Measurements from ENCODE around the gene KHK.
"Not testable (repeated sequence)": the region's sequence is repeated elsewhere in the genome, so short reads cannot be mapped to it uniquely, and the experiment has no call there.

The KHK gene

DNA sequence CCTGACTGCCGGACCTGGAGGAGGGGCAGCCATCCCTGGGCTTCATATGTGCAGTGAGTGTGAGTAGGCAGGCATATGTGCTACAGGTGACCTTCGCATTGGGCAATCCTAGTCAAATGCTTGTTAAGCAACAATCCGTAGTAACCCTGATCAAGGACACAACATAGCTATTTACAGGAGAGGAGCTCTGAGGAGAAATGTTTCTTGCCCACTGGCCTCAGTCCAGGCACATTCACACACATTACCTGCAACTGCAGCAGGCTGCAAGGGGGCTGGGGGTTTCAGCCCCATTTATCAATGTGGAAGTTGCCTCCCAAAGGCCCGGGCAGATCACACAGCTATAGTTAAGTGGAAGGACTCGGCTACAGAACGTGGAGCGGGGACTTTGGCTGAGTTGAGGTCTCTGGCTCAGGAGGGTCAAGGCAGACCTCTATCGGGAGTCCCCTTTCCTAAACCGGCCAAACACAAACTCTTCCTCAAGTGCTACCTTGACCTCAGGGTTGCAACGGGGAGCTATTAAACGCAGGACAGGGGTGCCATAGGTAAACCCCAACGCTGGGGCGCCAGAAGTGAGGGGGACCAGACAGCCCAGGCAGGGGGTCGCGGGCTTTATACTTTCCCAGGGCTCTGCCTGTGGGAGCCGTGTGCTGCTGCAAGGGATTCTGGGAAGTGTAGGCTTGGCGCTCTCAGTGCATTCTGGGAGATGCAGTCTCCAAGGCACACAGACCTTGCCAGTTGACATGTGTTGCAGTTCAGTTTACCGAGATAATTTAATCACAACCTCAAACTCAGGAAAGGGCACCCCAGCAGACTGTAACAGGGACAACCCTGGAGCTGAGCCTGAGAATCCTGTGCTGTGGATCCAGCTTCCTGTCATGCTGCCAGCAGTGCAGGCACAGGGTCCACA, 9.4 kb downstream of the KHK start:
- no peak for DNase-seq (ENCODE audit: low read depth in 2 of 2)

DNA sequence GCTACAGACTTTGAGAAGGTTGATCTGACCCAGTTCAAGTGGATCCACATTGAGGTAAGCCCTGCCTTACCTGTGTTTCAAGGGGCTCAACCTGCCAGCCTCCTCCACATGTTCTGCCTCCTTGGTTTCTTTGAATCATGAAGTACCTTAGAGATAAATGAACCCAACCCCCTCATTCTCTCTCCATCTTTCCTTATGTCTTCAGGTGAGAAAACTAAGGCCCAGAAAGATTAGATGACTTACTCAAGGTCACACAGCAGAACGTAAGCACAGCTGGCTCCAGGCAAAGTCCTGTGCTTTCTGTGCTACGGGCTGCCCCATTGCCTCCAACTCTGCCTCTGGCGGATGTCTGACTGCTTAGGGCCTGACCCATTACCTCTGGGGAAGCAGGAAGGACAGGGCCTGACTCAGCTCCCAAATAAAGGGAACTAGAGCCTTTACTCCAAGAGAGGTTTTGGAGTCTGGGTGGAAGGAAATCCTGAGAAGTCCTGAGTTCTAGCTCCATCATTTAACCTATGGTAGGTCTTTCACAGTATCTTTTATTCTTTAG, 10.3 kb downstream of the KHK start:
- DNase-seq (ENCODE audit: low read depth in 2 of 2): no peak

DNA sequence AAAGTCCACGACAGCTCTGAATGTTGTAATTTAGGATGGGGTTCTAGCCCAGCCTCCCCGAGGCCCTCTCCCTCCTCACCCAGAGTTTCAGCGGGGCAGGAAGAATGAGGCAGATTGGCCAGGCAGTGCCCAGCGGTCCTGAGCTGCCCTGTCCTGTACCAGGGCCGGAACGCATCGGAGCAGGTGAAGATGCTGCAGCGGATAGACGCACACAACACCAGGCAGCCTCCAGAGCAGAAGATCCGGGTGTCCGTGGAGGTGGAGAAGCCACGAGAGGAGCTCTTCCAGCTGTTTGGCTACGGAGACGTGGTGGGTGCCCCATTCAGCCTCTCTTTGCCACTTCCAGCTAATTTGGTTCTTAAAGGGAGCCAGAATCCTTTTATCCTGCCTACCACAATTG, 10.8 kb downstream of the KHK start:
- DNase-seq (ENCODE audit: low read depth in 2 of 2): no peak

DNA sequence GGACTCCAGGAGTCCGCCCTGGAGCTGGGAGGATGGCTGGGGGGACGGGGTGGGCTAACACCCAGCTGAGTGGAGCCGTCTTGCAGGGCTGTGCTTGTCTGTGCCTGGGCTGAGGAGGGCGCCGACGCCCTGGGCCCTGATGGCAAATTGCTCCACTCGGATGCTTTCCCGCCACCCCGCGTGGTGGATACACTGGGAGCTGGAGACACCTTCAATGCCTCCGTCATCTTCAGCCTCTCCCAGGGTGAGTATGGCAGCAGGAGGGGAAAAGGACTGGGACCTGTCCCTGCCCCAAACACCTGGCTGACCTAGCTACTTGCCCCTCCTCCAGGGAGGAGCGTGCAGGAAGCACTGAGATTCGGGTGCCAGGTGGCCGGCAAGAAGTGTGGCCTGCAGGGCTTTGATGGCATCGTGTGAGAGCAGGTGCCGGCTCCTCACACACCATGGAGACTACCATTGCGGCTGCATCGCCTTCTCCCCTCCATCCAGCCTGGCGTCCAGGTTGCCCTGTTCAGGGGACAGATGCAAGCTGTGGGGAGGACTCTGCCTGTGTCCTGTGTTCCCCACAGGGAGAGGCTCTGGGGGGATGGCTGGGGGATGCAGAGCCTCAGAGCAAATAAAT, 12.9 kb downstream of the KHK start:
- DNase-seq (ENCODE audit: low read depth in 2 of 2): no peak

DNA sequence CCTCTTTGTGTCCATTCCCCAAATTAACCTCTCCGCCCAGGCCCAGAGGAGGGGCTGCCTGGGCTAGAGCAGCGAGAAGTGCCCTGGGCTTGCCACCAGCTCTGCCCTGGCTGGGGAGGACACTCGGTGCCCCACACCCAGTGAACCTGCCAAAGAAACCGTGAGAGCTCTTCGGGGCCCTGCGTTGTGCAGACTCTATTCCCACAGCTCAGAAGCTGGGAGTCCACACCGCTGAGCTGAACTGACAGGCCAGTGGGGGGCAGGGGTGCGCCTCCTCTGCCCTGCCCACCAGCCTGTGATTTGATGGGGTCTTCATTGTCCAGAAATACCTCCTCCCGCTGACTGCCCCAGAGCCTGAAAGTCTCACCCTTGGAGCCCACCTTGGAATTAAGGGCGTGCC, 13.5 kb downstream of the KHK start:
- no peak for DNase-seq (ENCODE audit: low read depth in 2 of 2)

DNA sequence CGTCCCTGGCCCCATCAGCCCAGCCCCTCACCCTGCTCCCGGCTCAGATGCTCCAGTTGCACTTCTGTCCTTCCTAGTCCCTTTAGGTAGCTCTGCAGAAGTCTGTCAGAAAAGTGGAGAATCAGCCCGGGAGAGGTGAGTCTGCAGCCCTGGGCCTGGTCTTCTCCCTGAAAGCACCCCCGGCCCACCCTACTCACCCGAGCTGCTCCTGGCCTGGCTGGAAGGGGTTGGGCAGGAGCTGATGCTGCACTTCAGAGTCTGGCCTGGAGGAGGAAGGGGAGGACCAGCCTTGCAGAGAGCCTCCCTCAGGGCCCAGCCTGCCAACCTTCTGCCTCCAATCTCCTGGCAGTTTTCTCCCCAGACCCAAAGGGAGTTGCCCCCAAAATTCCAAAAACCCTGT, 15.8 kb downstream of the KHK start:
- DNase-seq (ENCODE audit: low read depth in 2 of 2): no peak

DNA sequence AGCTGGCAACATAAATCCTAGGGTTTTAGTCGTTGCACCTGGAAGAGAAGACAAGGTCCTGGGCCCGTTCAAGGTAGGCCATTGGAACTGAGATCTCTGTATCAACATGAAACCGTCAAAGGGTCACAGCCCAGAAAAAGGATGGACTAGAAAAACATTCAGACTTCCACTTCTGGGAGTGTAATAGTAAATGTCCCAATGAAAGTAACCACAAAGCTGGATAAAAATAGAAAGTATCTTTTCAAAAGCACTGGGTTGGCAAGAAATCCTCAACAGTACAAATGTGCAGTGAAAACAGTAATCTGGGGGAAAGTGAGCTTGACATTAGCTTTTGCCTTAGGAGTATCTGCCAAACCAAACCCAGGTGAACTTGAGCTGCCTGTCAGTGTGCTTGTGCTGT, 19.4 kb downstream of the KHK start:
- no peak for DNase-seq (ENCODE audit: low read depth in 2 of 2)

DNA sequence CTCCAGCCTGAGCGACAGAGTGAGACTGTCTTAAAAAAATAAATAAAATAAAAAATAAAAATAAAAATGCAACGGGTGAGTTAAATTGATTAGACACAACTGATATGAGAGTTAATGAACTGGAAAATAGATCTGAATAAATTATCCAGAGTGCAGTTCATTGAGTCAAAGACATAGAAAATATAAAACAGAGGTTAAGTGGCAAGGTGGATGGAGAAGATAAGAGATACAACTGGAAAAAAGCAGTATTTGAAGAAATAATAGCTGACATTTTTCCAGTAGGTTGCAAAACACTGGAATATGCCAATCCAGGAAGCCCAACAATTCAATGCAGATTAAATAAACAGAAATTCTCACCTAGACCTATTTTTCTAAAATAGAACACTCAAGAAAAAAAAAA, 21.6 kb downstream of the KHK start:
- DNase-seq (ENCODE audit: low read depth in 2 of 2): no peak

DNA sequence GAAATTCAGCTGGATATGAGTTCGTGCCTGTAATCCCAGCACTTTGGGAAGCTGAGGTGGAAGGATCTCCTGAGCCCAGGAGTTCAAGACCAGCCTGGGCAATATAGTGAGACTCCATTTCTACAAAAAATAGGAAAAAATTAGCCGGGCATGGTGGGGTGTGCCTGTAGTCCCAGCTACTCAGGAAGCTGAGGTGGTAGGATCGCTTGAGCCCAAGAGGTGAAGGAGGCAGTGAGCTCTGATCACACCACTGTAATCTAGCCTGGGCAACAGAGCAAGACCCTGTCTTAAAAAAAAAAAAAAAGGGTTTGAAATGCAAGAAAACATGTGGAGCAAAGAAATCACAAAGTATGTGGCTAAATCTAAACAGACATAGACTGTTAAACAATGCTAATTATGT, 22.5 kb downstream of the KHK start:
- no peak for DNase-seq (ENCODE audit: low read depth in 2 of 2)

DNA sequence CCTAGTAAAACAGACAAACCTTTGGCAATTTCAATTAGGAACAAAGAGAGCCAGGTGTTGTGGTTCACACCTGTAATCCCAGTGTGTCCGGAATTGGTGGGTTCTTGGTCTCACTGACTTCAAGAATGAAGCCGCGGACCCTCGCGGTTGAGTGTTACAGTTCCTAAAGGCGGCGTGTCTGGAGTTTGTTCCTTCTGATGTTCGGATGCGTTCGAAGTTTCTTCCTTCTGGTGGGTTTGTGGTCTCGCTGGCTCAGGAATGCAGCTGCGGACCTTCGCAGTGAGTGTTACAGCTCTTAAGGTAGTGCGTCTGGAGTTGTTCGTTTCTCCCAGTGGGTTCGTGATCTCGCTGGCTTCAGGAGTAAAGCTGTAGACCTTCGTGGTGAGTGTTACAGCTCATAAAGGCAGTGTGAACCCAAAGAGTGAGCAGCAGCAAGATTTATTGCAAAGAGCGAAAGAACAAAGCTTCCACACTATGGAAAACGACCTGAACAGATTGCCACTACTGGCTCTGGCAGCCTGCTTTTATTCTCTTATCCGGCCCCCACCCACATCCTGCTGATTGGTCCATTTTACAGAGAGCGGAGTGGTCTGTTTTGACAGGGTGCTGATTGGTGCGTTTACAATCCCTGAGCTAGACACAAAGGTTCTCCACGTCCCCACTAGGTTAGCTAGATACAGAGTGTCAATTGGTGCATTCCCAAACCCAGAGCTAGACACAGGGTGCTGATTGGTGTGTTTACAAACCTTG, 24.2 kb downstream of the KHK start:
- not testable (repeated sequence) for DNase-seq (ENCODE audit: low read depth in 2 of 2)

DNA sequence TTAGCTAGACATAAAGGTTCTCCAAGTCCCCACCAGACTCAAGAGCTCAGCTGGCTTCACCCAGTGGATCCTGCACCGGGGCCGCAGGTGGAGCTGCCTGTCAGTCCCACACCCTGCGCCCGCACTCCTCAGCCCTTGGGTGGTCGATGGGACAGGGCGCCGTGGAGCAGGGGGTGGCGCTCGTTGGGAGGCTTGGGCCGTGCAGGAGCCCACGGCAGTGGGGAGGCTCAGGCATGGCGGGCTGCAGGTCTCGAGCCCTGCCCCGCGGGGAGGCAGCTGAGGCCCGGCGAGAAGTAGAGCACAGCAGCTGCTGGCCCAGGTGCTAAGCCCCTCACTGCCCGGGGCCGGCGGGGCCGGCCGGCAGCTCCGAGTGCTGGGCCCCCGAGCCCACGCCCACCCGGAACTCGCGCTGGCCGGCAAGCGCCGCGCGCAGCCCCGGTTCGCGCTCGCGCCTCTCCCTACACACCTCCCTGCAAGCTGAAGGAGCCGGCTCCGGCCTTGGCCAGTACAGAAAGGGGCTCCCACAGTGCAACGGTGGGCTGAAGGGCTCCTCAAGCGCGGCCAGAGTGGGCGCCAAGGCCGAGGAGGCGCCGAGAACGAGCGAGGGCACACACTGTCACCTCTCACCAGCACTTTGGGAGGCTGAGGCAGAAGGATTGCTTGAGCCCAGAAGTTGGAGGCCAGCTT, 25.0 kb downstream of the KHK start:
- DNase-seq (ENCODE audit: low read depth in 2 of 2): not testable (repeated sequence)

DNA sequence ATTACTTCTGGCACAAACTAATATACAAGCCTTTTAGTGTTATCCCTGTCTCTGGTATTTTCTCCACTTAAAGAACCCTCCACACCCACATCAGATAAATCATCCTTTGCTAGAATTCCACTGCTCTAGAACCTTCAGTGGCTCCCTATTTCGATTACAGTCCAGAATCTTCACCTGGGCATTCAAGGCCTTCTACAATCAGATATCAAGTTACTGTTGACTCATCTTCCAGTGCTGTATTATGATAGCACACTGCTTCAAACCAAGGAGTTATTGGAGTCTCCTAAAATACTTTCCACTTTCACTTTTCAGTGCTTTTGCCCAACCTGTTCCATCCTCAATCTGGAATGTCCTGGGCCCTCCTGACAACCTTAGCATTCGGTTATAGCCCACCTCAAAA, 28.9 kb downstream of the KHK start:
- DNase-seq (ENCODE audit: low read depth in 2 of 2): no peak

DNA sequence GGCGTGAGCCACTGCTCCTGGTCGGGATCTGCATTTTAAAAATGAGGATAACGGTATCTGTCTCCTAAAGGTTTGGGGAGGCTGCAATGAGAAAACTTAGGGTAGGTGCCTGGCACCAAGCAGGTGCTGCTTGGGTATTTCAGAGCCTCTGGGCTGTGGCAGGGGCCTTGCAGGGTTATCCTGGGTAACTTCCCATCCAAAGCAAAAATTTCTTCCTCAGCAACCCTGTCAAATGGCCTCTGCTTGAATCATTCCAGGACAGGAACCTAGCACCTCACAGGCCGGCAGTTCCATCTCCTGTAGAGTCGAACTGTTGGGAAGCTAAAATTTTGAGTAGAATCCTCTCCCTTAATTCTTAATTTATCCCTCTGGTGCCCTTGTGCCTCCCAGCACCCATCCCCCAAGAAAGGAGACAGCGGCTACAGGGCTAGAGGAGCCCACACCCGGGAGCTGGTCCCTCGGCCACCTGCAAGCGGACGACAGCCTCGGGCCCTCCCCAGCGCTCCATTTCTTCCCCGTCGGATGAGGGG, 31.5 kb downstream of the KHK start:
- DNase-seq (ENCODE audit: low read depth in 2 of 2): no peak

DNA sequence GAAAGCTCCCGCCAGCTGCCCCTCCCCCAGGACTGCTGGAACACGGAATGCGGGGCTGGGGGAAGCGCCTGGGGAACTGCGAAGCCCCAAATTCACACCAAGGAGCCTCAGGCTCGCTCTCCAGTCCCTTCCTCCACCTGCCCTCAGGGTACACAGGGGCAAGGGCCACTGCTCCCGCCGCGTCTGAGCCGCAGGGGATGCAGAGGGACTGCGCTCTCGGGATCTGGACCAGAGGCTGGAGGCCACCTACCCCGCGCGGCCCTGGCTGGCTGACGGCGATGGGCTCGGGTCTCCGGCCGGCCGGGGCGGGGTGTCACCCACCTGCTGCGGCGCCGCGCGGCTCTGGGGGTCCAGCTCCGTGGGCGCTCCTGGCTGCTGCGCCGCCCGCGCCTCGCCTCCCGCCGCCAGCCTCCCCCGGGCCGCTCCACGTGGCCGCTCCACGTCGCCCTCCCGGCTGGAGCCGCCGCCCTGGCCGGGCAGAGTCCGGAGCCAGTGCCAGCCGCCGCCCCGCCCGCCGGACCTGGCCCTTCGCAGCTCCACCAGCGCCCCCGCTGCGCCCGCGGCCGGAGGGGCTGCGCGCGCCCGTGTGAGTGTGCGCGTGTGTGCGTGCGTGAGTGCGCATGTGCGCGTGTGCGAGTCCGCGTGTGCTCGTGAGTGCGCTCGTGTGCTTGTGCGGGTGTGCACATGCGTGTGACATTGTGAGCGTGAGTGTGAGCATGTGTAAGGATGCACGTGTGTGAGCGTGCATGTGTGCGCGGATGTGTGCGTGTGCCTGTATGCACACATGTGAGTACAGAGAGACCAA, 32.2 kb downstream of the KHK start, which contains the start of gene CGREF1:
TSS of gene CGREF1 (minus strand) at position 604 of the 805 bp plus-strand sequence. CDS start 14,762 bp downstream, outside the sequence.
- no peak for DNase-seq (ENCODE audit: low read depth in 2 of 2)

DNA sequence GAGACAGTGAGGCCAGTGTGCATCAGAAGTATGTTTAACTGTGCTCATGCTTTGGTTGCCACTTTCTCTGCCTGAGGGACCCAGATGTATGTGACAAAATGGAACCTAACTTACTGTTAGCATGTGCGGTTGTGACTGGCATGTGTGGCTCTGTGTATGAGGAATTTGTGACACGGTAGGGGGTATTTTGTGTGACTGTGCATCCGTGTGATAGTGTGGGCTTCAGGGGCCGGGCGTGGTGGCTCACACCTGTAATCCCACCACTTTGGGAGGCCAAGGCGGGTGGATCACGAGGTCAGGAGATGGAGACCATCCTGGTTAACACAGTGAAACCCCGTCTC, 32.7 kb downstream of the KHK start:
- not testable (repeated sequence) for DNase-seq (ENCODE audit: low read depth in 2 of 2)

DNA sequence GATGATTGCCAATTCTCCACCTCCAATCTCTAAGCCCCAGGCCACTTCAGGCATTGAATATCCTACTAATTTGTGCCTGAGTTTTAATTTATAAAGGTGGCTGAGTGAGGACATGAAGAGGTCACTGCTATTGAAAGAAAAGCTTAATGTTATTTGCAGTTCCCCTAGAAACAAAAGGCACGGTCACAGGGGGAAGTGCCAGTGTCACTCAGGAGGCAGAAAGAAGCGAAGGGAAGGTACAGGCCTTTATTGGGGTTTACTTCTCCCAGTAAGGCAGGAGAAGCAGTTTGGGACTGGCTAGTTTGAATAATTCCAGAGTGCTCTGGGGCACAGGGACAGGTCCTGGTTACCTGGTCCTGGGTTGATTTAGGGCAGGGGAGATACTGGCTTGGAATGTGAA, 35.3 kb downstream of the KHK start:
- DNase-seq (ENCODE audit: low read depth in 2 of 2): no peak

DNA sequence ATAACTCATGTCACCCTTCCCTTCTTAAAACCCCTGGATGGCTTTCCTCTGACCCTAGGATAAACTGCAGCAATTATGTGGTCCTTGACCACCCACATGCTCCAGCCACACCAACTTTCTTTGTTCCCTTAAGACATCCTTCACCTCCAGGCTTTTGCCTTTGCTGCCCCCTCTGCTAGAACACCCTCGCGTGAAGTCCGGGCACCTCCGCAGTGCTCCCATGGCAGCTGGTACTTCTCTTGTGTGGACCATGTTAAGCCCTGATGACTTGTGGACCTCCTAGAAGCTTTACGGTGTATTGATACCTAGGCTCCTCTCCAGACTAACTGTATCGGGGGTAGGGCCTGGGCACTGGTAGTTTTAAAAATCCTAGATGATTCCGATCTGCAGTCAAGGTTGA, 36.2 kb downstream of the KHK start:
- no peak for DNase-seq (ENCODE audit: low read depth in 2 of 2)

DNA sequence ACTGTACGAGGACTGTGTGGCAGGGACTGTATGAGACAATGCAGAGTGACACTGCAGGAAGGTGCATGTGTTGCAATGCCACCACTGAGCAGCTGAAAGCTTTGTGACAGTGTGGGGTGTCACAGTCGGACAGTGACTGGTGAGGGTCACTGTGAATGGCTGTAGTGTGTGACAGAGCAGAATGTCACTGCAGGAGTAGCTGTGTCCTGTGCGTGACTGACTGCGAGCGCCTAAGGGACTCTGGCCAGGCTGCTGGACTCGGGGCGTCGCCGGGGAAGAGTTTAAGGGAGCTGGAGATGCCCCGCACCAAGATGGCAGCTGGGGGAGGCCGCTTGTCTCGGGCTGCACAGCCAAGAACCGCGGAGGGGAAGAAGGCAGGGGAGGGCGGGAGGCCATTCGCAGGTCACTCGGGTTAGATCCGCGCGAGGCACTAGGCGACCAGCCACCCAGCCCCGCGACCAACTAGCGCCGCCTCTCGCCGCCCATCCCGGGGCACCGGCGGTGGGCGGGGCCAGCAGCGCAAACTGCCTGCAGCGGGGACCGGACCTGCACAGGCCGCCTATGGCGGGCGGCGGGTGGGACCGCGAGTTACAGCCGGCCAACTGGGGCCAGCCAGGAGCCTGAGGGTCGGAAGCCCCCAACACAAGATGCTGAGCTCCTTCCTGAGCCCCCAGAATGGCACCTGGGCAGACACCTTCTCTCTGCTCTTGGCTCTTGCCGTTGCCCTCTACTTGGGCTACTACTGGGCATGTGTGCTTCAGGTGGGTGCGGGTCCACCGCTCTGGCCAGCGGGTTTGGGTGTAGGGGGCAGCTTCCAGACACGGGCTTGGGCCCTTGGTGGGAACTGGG, 37.0 kb downstream of the KHK start, which contains the start of gene ABHD1:
TSS of gene ABHD1 (plus strand) at position 514 of the 849 bp plus-strand sequence. CDS start at position 648, 134 bp downstream.
- DNase-seq (ENCODE audit: low read depth in 2 of 2): peak; percentile 25 to 49

DNA sequence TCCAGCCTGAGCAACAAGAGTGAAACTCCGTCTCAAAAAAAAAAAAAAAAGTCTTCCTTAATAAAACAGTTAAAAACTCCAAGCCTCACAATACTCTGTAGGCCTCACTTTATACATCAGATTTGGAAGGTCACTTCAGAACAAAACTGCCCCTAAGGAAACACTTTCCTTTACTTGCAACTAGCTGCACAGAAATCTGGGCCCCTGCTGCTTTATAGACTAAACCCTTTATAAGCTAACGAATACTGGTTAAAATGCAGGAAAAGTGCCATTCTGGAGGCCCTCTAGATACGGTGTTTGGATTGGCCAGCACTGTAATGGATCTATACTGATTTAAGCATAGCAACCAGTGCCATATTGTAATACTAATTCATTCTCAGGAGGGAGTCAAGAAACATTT, 38.5 kb downstream of the KHK start:
- DNase-seq (ENCODE audit: low read depth in 2 of 2): no peak

All from stimulated activated CD8-positive, alpha-beta memory T cell treated with anti-CD3 and anti-CD28 coated beads, Interleukin-15, amount 100 ng/mL, for 48 hours (primary cell).